ENCODE results near the gene CD200. TPM values are rescaled to one million over a fixed set of nuclear protein-coding genes. Genes with fewer than 3 reads are reported as not detected.

The CD200 gene
- total and polyA plus RNA-seq, 10 of the 15 experiments (the other 5 are each of a cell fraction or from before 2014, with no cell fraction given) = 21.2 to 84.3 (median 33.2) TPM

GRCh38 chr3:112407214-112407887 is 74.4 kb downstream of the CD200 start (continued):
- TF ChIP-seq SP1 (IDR thresholded peaks at IDR 0.05; ENCODE audit: low read depth, low read length) = no peak
- no peak for TF ChIP-seq TCF12 (IDR thresholded peaks at IDR 0.05; ENCODE audit: low read depth, low read length)
- 0 out of 2 replicates have a peak, but pooled peaks have one; percentile 9 for TF ChIP-seq CREM (IDR thresholded peaks at IDR 0.05; ENCODE audit: low read depth)
- no peak for TF ChIP-seq BCLAF1 (IDR thresholded peaks at IDR 0.05)
- TF ChIP-seq POU2F2 (IDR thresholded peaks at IDR 0.05; ENCODE audit: borderline replicate concordance, low read depth, low read length) = peak; percentile 40; the same call in 1 of the 3 replicates
- no peak for TF ChIP-seq SUZ12 (IDR thresholded peaks at IDR 0.05; ENCODE audit: unreplicated experiment)
- no peak for TF ChIP-seq HSF1 (IDR thresholded peaks at IDR 0.05; ENCODE audit: low read depth, low read length)
- TF ChIP-seq, protein P1, sequence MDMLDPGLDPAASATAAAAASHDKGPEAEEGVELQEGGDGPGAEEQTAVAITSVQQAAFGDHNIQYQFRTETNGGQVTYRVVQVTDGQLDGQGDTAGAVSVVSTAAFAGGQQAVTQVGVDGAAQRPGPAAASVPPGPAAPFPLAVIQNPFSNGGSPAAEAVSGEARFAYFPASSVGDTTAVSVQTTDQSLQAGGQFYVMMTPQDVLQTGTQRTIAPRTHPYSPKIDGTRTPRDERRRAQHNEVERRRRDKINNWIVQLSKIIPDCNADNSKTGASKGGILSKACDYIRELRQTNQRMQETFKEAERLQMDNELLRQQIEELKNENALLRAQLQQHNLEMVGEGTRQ (IDR thresholded peaks at IDR 0.05; ENCODE audit: borderline replicate concordance, low read depth, low read length) = no peak
- peak; percentile 62 for TF ChIP-seq SKIL (IDR thresholded peaks at IDR 0.05; ENCODE audit: low read depth, poor library complexity, severe bottlenecking)
- TF ChIP-seq GABPA (IDR thresholded peaks at IDR 0.05; ENCODE audit: low read depth) = no peak
- 0 out of 2 replicates have a peak, but pooled peaks have one; percentile 17 for TF ChIP-seq CBX5 (IDR thresholded peaks at IDR 0.05; ENCODE audit: low read depth)
- peak; percentile 61 for TF ChIP-seq IKZF1 (conservative IDR thresholded peaks at IDR 0.05)
- peak; percentile 60 for TF ChIP-seq DPF2 (IDR thresholded peaks at IDR 0.05)
- TF ChIP-seq, protein P2, sequence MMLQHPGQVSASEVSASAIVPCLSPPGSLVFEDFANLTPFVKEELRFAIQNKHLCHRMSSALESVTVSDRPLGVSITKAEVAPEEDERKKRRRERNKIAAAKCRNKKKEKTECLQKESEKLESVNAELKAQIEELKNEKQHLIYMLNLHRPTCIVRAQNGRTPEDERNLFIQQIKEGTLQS (IDR thresholded peaks at IDR 0.05; ENCODE audit: borderline replicate concordance, extremely low read depth, low read depth, low read length) = no peak
- TF ChIP-seq KDM1A (IDR thresholded peaks at IDR 0.05; ENCODE audit: borderline replicate concordance) = no peak
- TF ChIP-seq RFX5 (IDR thresholded peaks at IDR 0.05; ENCODE audit: low read depth, low read length) = no peak

Measured in GM12878 (cell line).